Measurements from ENCODE around the gene RBM44.

GRCh38 chr2:237874585-237875161 lies 76.1 kb downstream of the RBM44 start:
- no peak for TF ChIP-seq POLR2A (IDR thresholded peaks at IDR 0.05)
- no peak for TF ChIP-seq CTCF (IDR thresholded peaks at IDR 0.05)
